ENCODE data around the gene OVOL2. TPM values are rescaled to one million over a fixed set of nuclear protein-coding genes. Genes with fewer than 3 reads are reported as not detected.
A peak's percentile ranks its signal among the peaks of the same experiment; 100 is the strongest.

Gene OVOL2
- total and polyA plus RNA-seq, 2 of the 8 experiments (the other 6 are each of a cell fraction or from before 2014, with no cell fraction given) = 11.0 to 11.4 TPM

DNA sequence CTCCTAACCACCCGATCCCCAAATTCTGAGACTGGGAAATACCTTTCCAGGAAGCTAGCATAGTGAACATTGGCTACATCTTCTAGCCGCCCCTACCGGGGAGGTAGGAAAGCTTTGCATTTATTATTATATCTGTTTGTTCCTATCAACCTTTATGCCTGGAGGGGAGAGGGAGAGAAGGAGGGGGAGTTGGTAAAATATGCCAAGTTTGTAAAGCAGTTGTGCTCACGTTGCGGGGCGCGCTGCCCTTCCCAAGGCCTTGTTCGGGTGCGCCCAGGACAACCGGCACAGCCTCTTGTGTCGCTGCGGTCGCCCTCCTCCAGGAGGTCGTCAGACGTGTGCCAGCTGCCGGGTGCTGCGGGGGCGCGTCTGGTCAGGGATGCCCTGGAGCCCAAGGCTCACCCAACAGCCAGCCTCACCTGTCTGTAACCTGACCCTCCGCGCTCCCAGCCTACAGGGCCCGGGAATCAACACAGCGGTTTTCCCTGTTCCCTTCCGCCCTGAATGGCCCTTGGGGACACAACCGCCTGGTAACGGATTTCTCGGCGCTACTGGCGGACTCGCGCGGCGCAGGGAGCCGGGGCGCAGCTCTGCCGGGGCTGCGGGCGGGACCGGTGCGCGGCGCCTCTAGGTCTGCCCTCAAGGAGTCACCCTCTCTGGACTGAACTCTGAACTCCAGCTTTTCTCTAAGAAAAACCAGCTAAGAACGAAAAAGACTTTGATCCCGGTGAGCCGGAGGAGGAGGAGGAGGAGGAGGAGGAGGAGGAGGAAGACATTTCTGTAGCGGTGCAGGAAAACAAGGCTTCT, 1.1 kb upstream of the OVOL2 start:
- ChIA-PET POLR2A (ENCODE audit: partially characterized antibody) (interaction anchor here (0.8 to 2.0 kb wide), 7 partner anchors 15 to 119 kb away, joined by 3 to 9 read pairs (median 6); partner anchors contain the start of genes KAT14, MGME1, PET117 and SNX5), CTCF (ENCODE audit: partially characterized antibody) (interaction anchor here (0.8 to 2.2 kb wide), 6 partner anchors 11 to 120 kb away, joined by 3 to 5 read pairs (median 3); no protein-coding TSS in a partner anchor)
- Histone ChIP-seq H4K91ac (replicated peaks; ENCODE audit: insufficient read length, low read length) (no peak overlapping the region), H3K27ac (ENCODE audit: low read depth, low read length) (no peak overlapping the region), H2AFZ (ENCODE audit: low read length) (no peak overlapping the region), H3K9me3 (ENCODE audit: insufficient read depth in 2 of 2, low read depth in 1 of 2, low read length in 1 of 2) (no peaks in the 10 kb centered on the region), H3K14ac (ENCODE audit: insufficient read length) (no peak overlapping the region), H3K56ac (replicated peaks; ENCODE audit: insufficient read length, low read depth, low read length) (no peak overlapping the region), H3K36me3 (ENCODE audit: control insufficient read depth in 2 of 4, insufficient read depth in 4 of 4, low read length in 3 of 4) (no peaks in the 10 kb centered on the region), H4K5ac (ENCODE audit: insufficient read length, low read depth, low read length) (peak overlapping the region; percentile 9), H3K4me3 (ENCODE audit: extremely low read depth in 1 of 4, insufficient read depth in 2 of 4, low read depth in 3 of 4, low read length in 4 of 4) (peak overlapping the region; percentile 50 to 87 (median 68)), H2BK12ac (ENCODE audit: low read depth, low read length) (no peak overlapping the region), H3K79me1 (ENCODE audit: low read depth, low read length) (no peaks in the 10 kb centered on the region), H2BK15ac (ENCODE audit: low read length) (no peak overlapping the region), H3K4ac (replicated peaks; ENCODE audit: insufficient read length, low read depth, low read length) (no peak overlapping the region), H3K23me2 (ENCODE audit: low read depth, low read length) (peaks cover 24% of the 10 kb centered on the region; the same call in 1 of the 2 replicates), H3K18ac (ENCODE audit: extremely low read depth, low read length) (no peak overlapping the region), H3K79me2 (ENCODE audit: control insufficient read depth in 1 of 2, insufficient read depth in 2 of 2, low read length in 2 of 2) (no peaks in the 10 kb centered on the region), H2AK5ac (ENCODE audit: low read depth, low read length) (no peak overlapping the region), H2BK120ac (replicated peaks; ENCODE audit: low read depth, low read length) (no peak overlapping the region), H3K23ac (ENCODE audit: insufficient read length) (no peak overlapping the region), H3K4me2 (ENCODE audit: insufficient read depth in 1 of 2, low read depth in 2 of 2, low read length in 2 of 2) (peak overlapping the region; percentile 80 to 94), H2BK20ac (ENCODE audit: low read length) (peak overlapping the region; percentile 13; the same call in 1 of the 2 replicates), H2BK5ac (ENCODE audit: low read depth, low read length) (peak overlapping the region; percentile 66; the same call in 1 of the 2 replicates), H3K9ac (replicated peaks in 1 of 4; ENCODE audit: extremely low read depth in 1 of 4, low read depth in 3 of 4, low read length in 3 of 4) (peak overlapping the region in 2 of 4 experiments; percentile 15 to 19; a peak in 2 of 7 replicates), H4K8ac (ENCODE audit: extremely low read depth, insufficient read depth, low read length) (no peak overlapping the region), H3K27me3 (replicated peaks in 1 of 4; ENCODE audit: control insufficient read depth in 3 of 4, extremely low read depth in 1 of 4, insufficient read depth in 3 of 4, low read length in 3 of 4) (peaks cover 0 to 26% (median 15%) of the 10 kb centered on the region in 4 experiments; a peak in 6 of 7 replicates), H3K4me1 (replicated peaks in 1 of 4; ENCODE audit: control insufficient read depth in 3 of 4, insufficient read depth in 4 of 4, low read length in 3 of 4) (peaks cover 0 to 15% (median 5%) of the 10 kb centered on the region in 4 experiments; a peak in 4 of 7 replicates), H4K20me1 (replicated peaks in 1 of 2; ENCODE audit: control insufficient read depth in 1 of 2, insufficient read depth in 2 of 2, low read length in 2 of 2) (peaks cover 1 to 5% of the 10 kb centered on the region in 2 experiments)
- DNase-seq (ENCODE audit: low read depth in 1 of 2, low spot score in 2 of 2) (peak in 1 of 2 experiments; percentile 82), FAIRE-seq (no peak)
- WGBS, 2 experiments (ENCODE audit: extremely low coverage in 1 of 2, insufficient coverage in 1 of 2, insufficient read length in 1 of 2, insufficient replicate concordance in 2 of 2, low coverage in 1 of 2, low lambda C conversion rate in 2 of 2, missing lambda C conversion rate in 1 of 2) = 1% methylated on average over 42 of the region's 46 CpGs; no CpG with 5 or more reads in 1 of the 2 experiments
- TF ChIP-seq, protein P1, sequence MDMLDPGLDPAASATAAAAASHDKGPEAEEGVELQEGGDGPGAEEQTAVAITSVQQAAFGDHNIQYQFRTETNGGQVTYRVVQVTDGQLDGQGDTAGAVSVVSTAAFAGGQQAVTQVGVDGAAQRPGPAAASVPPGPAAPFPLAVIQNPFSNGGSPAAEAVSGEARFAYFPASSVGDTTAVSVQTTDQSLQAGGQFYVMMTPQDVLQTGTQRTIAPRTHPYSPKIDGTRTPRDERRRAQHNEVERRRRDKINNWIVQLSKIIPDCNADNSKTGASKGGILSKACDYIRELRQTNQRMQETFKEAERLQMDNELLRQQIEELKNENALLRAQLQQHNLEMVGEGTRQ (IDR thresholded peaks at IDR 0.05; ENCODE audit: low read length) = no peak
- TF ChIP-seq PHF8 (conservative IDR thresholded peaks at IDR 0.05; ENCODE audit: low read depth, low read length) = 0 out of 2 replicates have a peak, but pooled peaks have one; percentile 24
- no peak for TF ChIP-seq RAD21 (IDR thresholded peaks at IDR 0.05 in 1 of 2, conservative IDR thresholded peaks at IDR 0.05 in 1 of 2; ENCODE audit: low read depth in 2 of 2, low read length in 2 of 2)
- TF ChIP-seq TAF1 (IDR thresholded peaks at IDR 0.05; ENCODE audit: low read depth, low read length) = peak; percentile 44; the same call in 1 of the 2 replicates
- TF ChIP-seq HDAC2 (IDR thresholded peaks at IDR 0.05; ENCODE audit: borderline replicate concordance in 1 of 2, low read depth in 2 of 2, low read length in 2 of 2) = peak; percentile 92 to 96; a peak in 3 of 4 replicates
- TF ChIP-seq TEAD4 (IDR thresholded peaks at IDR 0.05; ENCODE audit: low read depth, low read length) = no peak
